Activated naive CD8-positive, alpha-beta T cell treated with anti-CD3 and anti-CD28 coated beads, Interleukin-2, amount 50 U/mL, for 16 hours (primary cell): Measurements from ENCODE around the gene NUDT16L1.
A peak's percentile ranks its signal among the peaks of the same experiment; 100 is the strongest.
"Not testable (repeated sequence)": the region's sequence is repeated elsewhere in the genome, so short reads cannot be mapped to it uniquely, and the experiment has no call there.

Experiments used
- DNase-seq: peaks from one replicate; pipeline ENCODE4 v3.0.0-alpha.2; 2020; ENCODE audit warnings: low read depth, low spot score

Gene NUDT16L1

GRCh38 chr16:4713663-4714501 lies 20.5 kb downstream of the NUDT16L1 start:
- no peak for DNase-seq

- no peak for DNase-seq
Measured at GRCh38 chr16:4714996-4715395, 21.6 kb downstream of the NUDT16L1 start.

- DNase-seq, result no peak
Measured at GRCh38 chr16:4718466-4718865, 25.1 kb downstream of the NUDT16L1 start.

GRCh38 chr16:4723071-4723767 lies 29.9 kb downstream of the NUDT16L1 start:
- no peak for DNase-seq

- DNase-seq, result no peak
Measured at GRCh38 chr16:4724661-4725270, 31.4 kb downstream of the NUDT16L1 start.

- DNase-seq, result no peak
Measured at GRCh38 chr16:4726616-4727015, 33.3 kb downstream of the NUDT16L1 start.

GRCh38 chr16:4728676-4729075 lies 35.3 kb downstream of the NUDT16L1 start:
- no peak for DNase-seq

GRCh38 chr16:4729876-4730275 lies 36.5 kb downstream of the NUDT16L1 start:
- no peak for DNase-seq

GRCh38 chr16:4733211-4733742 lies 39.9 kb downstream of the NUDT16L1 start:
- DNase-seq, result no peak

- no peak for DNase-seq
Measured at GRCh38 chr16:4733747-4734062, 40.3 kb downstream of the NUDT16L1 start.

- peak; percentile 62 for DNase-seq
Measured at GRCh38 chr16:4734063-4734729, 40.8 kb downstream of the NUDT16L1 start, which contains the start of the genes ANKS3 and DNAAF8. Gene ANKS3 (minus strand): TSS chr16:4734271. CDS start chr16:4730149, 4,122 bp downstream. Gene DNAAF8 (plus strand): TSS chr16:4734537. CDS start chr16:4736515, 1,978 bp downstream.

- peak; percentile 95 for DNase-seq
Measured at GRCh38 chr16:4734730-4735535, 41.6 kb downstream of the NUDT16L1 start.

GRCh38 chr16:4736546-4736945 lies 43.2 kb downstream of the NUDT16L1 start:
- no peak for DNase-seq

- DNase-seq, result no peak
Measured at GRCh38 chr16:4737545-4737944, 44.2 kb downstream of the NUDT16L1 start.

GRCh38 chr16:4738370-4738769 lies 45.0 kb downstream of the NUDT16L1 start:
- not testable (repeated sequence) for DNase-seq

GRCh38 chr16:4743226-4743878 lies 50.0 kb downstream of the NUDT16L1 start:
- no peak for DNase-seq

- DNase-seq, result no peak
Measured at GRCh38 chr16:4744555-4745273, 51.4 kb downstream of the NUDT16L1 start.

- no peak for DNase-seq
Measured at GRCh38 chr16:4745274-4745569, 51.9 kb downstream of the NUDT16L1 start.
